Left lung (tissue), 10 donors: ENCODE results near the gene IL17RD. TPM values are rescaled to one million over a fixed set of nuclear protein-coding genes. Genes with fewer than 3 reads are reported as not detected.

Source experiments
- ATAC-seq: fragments of 200-7000 bp; cut with Tn5 transposase; one replicate; pipeline ENCODE4 v1.9.1; 2020; ENCODE audit warnings: moderate library complexity
- DNase-seq, 4 donors: peaks; one replicate each; pipeline ENCODE4 v3.0.0-alpha.2; 2013 to 2020
- H3K27ac ChIP-seq, 2 donors: fragments of 200-600 bp; sonication (generic) in 1 of 2; one replicate each; pipeline versions ENCODE4 v1.5.0 to v1.8.0; 2020 to 2021
- H3K27me3 ChIP-seq, 2 donors: fragments of 200-600 bp; sonication (generic) in 1 of 2; one replicate each; pipeline versions ENCODE4 v1.5.0 to v1.8.0; 2020 to 2021
- H3K36me3 ChIP-seq, 2 donors: fragments of 200-600 bp; sonication (generic) in 1 of 2; one replicate each; pipeline versions ENCODE4 v1.5.0 to v1.8.0; 2020 to 2021
- H3K4me1 ChIP-seq, 2 donors: fragments of 200-600 bp; one replicate each; pipeline ENCODE4 v1.8.0; 2021
- H3K4me3 ChIP-seq, 2 donors: fragments of 200-600 bp; sonication (generic) in 1 of 2; one replicate each; pipeline versions ENCODE4 v1.5.0 to v1.8.0; 2020 to 2021; ENCODE audit warnings: mild to moderate bottlenecking in 1 of 2
- H3K9me3 ChIP-seq, 2 donors: fragments of 200-600 bp; sonication (generic) in 1 of 2; one replicate each; pipeline versions ENCODE4 v1.5.0 to v1.8.0; 2020 to 2021
- intact Hi-C, 2 donors: fragments of 100-400 bp; cut with DNase I; formaldehyde crosslinking; loops; one replicate each; pipeline versions ENCODE4 v1.11.2 to v1.14.2; 2022
- polyA plus RNA-seq, 6 donors: library from polyadenylated mRNA; unstranded; fragments of 120-200 nt; gene quantifications; one replicate each; pipeline ENCODE4 v1.2.1, GENCODE V29; 2013; ENCODE audit not compliant: insufficient read length in 6 of 6
- total RNA-seq, 2 donors: library from RNA; stranded (reverse); fragmentation: NEBNext Ultra II Directional; extraction: Animal tissue kit (Norgen Biotek cat#: 25700); gene quantifications; one replicate each; pipeline ENCODE4 v1.2.1, GENCODE V29; 2021
- TF ChIP-seq, protein P1 (sequence below), 2 donors: fragments of 200-600 bp; sonication (generic) in 1 of 2; IDR thresholded peaks; one replicate each; pipeline versions ENCODE4 v1.5.0 to v1.8.0; 2021; ENCODE audit warnings: antibody characterized with exemption in 2 of 2
- donor health status: DM: no; HTN: yes; CAD: no.
- donor health status: DM: no; HTN: no; CAD: no.

The IL17RD gene
- total and polyA plus RNA-seq, 8 donors, result 1.1 to 14.3 (median 11.1) TPM

DNA sequence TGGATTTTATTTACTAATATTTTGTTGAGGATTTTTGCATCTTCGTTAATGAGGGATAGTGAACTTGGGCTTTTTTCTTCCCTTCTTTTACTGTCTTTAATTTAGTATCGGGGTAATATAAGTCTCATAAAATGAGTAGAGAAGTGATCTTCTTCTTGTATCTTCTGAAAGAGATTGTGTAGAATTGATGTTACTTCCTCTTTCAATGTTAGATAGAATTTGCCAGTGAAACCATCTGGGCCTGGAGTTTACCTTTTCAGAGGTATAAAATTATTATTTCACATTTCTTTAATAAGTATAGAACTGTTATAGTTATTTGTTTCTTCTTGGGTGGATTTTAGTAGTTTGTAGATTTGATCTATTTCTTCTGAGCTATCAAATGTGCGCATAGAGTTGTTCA, 26.9 kb upstream of the IL17RD start:
- Histone ChIP-seq H3K27ac (no peak overlapping the region), H3K36me3 (no peaks in the 10 kb centered on the region), H3K9me3 (no peaks in the 10 kb centered on the region), H3K4me3 (no peak overlapping the region), H3K4me1 (no peaks in the 10 kb centered on the region), H3K27me3 (no peaks in the 10 kb centered on the region)
- ATAC-seq, result no peak
- intact Hi-C loops, result no loop called here
- DNase-seq, result no peak
- TF ChIP-seq, protein P1, sequence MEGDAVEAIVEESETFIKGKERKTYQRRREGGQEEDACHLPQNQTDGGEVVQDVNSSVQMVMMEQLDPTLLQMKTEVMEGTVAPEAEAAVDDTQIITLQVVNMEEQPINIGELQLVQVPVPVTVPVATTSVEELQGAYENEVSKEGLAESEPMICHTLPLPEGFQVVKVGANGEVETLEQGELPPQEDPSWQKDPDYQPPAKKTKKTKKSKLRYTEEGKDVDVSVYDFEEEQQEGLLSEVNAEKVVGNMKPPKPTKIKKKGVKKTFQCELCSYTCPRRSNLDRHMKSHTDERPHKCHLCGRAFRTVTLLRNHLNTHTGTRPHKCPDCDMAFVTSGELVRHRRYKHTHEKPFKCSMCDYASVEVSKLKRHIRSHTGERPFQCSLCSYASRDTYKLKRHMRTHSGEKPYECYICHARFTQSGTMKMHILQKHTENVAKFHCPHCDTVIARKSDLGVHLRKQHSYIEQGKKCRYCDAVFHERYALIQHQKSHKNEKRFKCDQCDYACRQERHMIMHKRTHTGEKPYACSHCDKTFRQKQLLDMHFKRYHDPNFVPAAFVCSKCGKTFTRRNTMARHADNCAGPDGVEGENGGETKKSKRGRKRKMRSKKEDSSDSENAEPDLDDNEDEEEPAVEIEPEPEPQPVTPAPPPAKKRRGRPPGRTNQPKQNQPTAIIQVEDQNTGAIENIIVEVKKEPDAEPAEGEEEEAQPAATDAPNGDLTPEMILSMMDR (IDR thresholded peaks at IDR 0.05), result no peak

DNA sequence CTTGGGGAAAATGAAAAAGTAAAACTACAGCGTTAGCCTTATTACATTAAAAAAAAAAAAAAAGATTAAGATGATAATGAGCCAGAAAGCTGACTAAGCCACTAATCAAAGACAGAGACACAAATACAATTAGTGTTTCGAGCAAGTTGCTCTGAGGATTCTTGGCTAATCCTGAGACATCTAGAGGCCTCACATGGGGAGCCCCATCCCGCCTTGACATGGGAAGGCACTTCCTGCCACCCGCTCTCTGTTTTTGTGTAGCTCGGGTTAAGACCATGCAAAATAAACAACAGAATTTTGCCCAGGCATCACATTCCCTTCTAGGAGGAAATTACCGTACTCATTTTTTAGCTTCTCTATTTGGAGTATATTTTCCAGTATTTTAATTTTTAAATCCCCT, 19.4 kb upstream of the IL17RD start:
- ATAC-seq (no peak), DNase-seq (peak in 1 of 4 donors; percentile 13)
- H3K9me3 ChIP-seq, result no peaks in the 10 kb centered on the region
- no peaks in the 10 kb centered on the region for H3K27me3 ChIP-seq
- no peak overlapping the region for H3K4me3 ChIP-seq
- intact Hi-C loops, result no loop called here
- H3K4me1 ChIP-seq, result no peaks in the 10 kb centered on the region
- no peaks in the 10 kb centered on the region for H3K36me3 ChIP-seq
- TF ChIP-seq, protein P1 (IDR thresholded peaks at IDR 0.05), result no peak
- no peak overlapping the region for H3K27ac ChIP-seq

- Histone ChIP-seq H3K4me3 (no peak overlapping the region), H3K27me3 (no peaks in the 10 kb centered on the region), H3K4me1 (peaks cover 0 to 7% of the 10 kb centered on the region in 2 donors), H3K9me3 (no peaks in the 10 kb centered on the region), H3K36me3 (no peaks in the 10 kb centered on the region), H3K27ac (no peak overlapping the region)
- DNase-seq (no peak), ATAC-seq (no peak)
- TF ChIP-seq, protein P1 (IDR thresholded peaks at IDR 0.05), result no peak
- intact Hi-C loops, result no loop called here
Observed at GRCh38 chr3:57179580-57180410, 14.6 kb upstream of the IL17RD start.

- DNase-seq (no peak), ATAC-seq (no peak)
- Histone ChIP-seq H3K27ac (no peak overlapping the region), H3K27me3 (no peaks in the 10 kb centered on the region), H3K9me3 (no peaks in the 10 kb centered on the region), H3K36me3 (no peaks in the 10 kb centered on the region), H3K4me3 (no peak overlapping the region), H3K4me1 (peaks cover 0 to 7% of the 10 kb centered on the region in 2 donors)
- TF ChIP-seq, protein P1 (IDR thresholded peaks at IDR 0.05), result no peak
- intact Hi-C loops, result no loop called here
Observed at GRCh38 chr3:57176045-57176444, 10.9 kb upstream of the IL17RD start.

- TF ChIP-seq, protein P1 (IDR thresholded peaks at IDR 0.05), result no peak
- ATAC-seq, result no peak
- intact Hi-C loops, result no loop called here
- Histone ChIP-seq H3K4me1 (peaks cover 0 to 16% of the 10 kb centered on the region in 2 donors), H3K27me3 (peaks cover 0 to 13% of the 10 kb centered on the region in 2 donors), H3K9me3 (no peaks in the 10 kb centered on the region), H3K27ac (no peak overlapping the region), H3K4me3 (no peak overlapping the region), H3K36me3 (no peaks in the 10 kb centered on the region)
- DNase-seq, result no peak
Observed at GRCh38 chr3:57173687-57174086, 8.5 kb upstream of the IL17RD start.
